Measurements from ENCODE around the gene ABR.
"Not testable (repeated sequence)": the region's sequence is repeated elsewhere in the genome, so short reads cannot be mapped to it uniquely, and the experiment has no call there.

Gene ABR

DNA sequence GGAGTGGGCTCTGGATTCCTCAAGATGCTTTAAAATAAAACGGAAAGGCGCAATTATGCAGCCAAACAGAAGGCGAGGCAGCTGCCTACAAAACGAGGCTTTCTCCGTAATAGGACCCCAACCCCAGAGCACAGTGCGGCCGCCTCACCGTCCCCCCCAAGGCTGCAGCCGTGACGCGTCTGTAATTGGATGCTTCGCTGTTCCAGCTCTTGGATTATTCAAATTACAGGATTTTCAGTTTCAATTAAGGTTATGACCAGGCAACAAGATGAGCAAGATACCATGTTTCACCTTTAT, 37.3 kb upstream of the ABR start:
- H3K4me3 ChIP-seq (ENCODE audit: low read length): no peak overlapping the region
- H3K36me3 ChIP-seq (ENCODE audit: control insufficient read depth, low read depth, low read length): no peaks in the 10 kb centered on the region
- no peaks in the 10 kb centered on the region for H3K4me1 ChIP-seq (ENCODE audit: control insufficient read depth, low read depth, low read length)
- no peaks in the 10 kb centered on the region for H3K27me3 ChIP-seq (ENCODE audit: control insufficient read depth, insufficient read depth, low read length)
- H3K9ac ChIP-seq (ENCODE audit: low read length): no peak overlapping the region
- H3K27ac ChIP-seq (ENCODE audit: low read length): no peak overlapping the region
- H3K9me3 ChIP-seq (ENCODE audit: control insufficient read depth, low read depth, low read length): no peaks in the 10 kb centered on the region

DNA sequence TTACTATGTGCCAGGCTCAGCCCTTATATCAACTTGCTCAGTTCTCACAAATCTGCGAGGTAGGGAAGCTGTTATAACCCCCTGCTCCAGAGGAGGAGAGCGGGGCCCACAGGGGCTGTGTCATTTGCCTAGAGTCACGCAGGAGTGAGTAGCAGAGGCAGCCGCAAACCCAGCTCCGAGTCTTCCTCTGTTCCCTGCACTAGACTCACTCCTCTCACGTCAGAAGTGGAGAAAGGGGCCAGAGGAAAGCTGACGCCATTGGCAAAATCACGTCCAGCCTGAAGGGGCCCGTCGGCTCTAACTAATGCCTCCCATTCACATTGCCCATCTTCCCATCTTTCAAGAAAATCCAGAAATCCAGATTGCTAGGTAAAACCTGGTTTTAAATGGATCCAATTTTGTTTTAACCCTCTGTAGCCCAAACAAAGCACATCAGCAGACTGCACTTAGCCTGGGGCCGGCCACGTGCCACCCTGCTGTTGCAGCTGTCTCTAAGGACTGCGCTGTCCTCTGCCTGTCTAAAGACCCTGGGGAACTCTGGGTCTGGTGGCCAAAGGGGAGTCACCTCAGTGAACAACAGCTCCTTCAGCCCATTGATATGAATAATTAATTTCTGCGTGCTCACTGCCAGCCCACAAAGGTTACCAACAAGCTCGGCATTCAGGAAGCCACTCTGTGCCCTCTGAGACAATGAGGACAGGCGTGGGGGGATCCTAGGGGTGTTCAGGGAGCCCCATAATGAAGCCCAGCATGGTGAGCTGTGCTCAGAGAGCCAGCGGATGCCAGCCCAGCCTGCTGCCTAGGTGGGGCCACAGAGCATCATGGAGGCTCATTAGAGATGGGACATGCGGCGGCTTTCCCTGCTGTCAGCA, 36.7 kb upstream of the ABR start:
- H3K4me1 ChIP-seq (ENCODE audit: control insufficient read depth, low read depth, low read length): no peaks in the 10 kb centered on the region
- H3K27ac ChIP-seq (ENCODE audit: low read length): no peak overlapping the region
- no peaks in the 10 kb centered on the region for H3K27me3 ChIP-seq (ENCODE audit: control insufficient read depth, insufficient read depth, low read length)
- H3K9ac ChIP-seq (ENCODE audit: low read length): no peak overlapping the region
- H3K9me3 ChIP-seq (ENCODE audit: control insufficient read depth, low read depth, low read length): no peaks in the 10 kb centered on the region
- no peak overlapping the region for H3K4me3 ChIP-seq (ENCODE audit: low read length)
- no peaks in the 10 kb centered on the region for H3K36me3 ChIP-seq (ENCODE audit: control insufficient read depth, low read depth, low read length)

DNA sequence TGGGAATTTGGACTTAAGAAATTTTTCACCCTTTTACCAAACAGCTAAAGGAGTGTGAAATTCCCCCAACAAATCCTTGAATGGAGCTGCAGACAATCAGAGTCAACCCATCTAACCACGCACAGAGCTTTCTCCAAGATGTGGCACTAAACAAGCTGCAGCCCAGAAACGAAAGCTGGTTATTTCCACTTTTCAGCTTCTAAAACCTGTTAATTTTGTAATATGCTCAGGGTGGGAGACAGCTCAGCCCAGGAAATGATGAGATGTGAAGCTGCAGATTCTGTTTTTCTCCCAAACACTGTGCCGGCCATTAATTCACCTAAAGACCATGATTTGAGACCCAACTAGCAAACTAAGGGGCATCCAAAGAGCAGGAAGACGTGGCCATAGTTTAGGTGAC, 33.2 kb upstream of the ABR start:
- Histone ChIP-seq H3K9me3 (ENCODE audit: control insufficient read depth, low read depth, low read length) (no peaks in the 10 kb centered on the region), H3K4me1 (ENCODE audit: control insufficient read depth, low read depth, low read length) (no peaks in the 10 kb centered on the region), H3K27me3 (ENCODE audit: control insufficient read depth, insufficient read depth, low read length) (no peaks in the 10 kb centered on the region), H3K36me3 (ENCODE audit: control insufficient read depth, low read depth, low read length) (no peaks in the 10 kb centered on the region), H3K9ac (ENCODE audit: low read length) (no peak overlapping the region), H3K4me3 (ENCODE audit: low read length) (no peak overlapping the region), H3K27ac (ENCODE audit: low read length) (no peak overlapping the region)

DNA sequence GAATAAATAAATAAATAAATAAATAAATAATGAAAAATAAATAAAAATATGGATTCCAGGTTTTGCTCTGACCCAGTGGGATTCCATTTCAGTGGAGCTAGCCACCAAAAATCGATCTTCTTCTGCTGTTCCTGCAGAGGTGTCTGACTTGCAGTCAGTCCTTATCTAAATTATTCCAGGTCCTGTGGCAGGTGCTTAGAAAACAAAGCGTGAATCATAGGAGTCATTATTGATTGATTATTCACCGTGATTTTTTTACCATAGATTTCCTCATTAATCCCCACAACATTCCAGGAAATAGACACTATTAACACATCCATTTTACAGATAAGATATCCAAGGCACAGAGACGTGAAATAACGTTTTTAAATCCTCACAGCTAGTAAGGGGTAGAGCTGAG, 31.5 kb upstream of the ABR start:
- no peaks in the 10 kb centered on the region for H3K36me3 ChIP-seq (ENCODE audit: control insufficient read depth, low read depth, low read length)
- H3K9me3 ChIP-seq (ENCODE audit: control insufficient read depth, low read depth, low read length): no peaks in the 10 kb centered on the region
- no peak overlapping the region for H3K27ac ChIP-seq (ENCODE audit: low read length)
- no peaks in the 10 kb centered on the region for H3K27me3 ChIP-seq (ENCODE audit: control insufficient read depth, insufficient read depth, low read length)
- no peaks in the 10 kb centered on the region for H3K4me1 ChIP-seq (ENCODE audit: control insufficient read depth, low read depth, low read length)
- no peak overlapping the region for H3K9ac ChIP-seq (ENCODE audit: low read length)
- no peak overlapping the region for H3K4me3 ChIP-seq (ENCODE audit: low read length)

DNA sequence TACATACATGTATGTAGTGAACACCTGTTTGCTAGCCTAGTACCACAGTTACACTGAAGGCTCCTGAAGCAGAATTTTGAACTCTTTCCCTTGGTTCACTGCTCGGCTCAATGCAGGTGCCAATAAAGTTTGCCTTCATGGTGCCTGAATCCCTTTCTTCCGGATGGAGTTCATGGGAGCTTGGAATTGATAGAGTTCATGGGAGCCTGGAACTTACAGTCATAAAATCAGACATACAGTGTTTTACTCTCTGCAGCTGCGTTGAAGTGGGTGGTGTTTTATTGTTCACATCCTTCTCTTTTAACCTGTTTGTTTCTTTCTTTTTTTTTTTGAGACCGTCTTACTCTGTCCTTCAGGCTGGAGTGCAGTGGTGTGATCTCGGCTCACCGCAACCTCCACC, 29.2 kb upstream of the ABR start:
- no peaks in the 10 kb centered on the region for H3K36me3 ChIP-seq (ENCODE audit: control insufficient read depth, low read depth, low read length)
- H3K27me3 ChIP-seq (ENCODE audit: control insufficient read depth, insufficient read depth, low read length): peaks cover 6% of the 10 kb centered on the region
- no peak overlapping the region for H3K27ac ChIP-seq (ENCODE audit: low read length)
- H3K4me3 ChIP-seq (ENCODE audit: low read length): no peak overlapping the region
- no peaks in the 10 kb centered on the region for H3K9me3 ChIP-seq (ENCODE audit: control insufficient read depth, low read depth, low read length)
- no peaks in the 10 kb centered on the region for H3K4me1 ChIP-seq (ENCODE audit: control insufficient read depth, low read depth, low read length)
- no peak overlapping the region for H3K9ac ChIP-seq (ENCODE audit: low read length)

DNA sequence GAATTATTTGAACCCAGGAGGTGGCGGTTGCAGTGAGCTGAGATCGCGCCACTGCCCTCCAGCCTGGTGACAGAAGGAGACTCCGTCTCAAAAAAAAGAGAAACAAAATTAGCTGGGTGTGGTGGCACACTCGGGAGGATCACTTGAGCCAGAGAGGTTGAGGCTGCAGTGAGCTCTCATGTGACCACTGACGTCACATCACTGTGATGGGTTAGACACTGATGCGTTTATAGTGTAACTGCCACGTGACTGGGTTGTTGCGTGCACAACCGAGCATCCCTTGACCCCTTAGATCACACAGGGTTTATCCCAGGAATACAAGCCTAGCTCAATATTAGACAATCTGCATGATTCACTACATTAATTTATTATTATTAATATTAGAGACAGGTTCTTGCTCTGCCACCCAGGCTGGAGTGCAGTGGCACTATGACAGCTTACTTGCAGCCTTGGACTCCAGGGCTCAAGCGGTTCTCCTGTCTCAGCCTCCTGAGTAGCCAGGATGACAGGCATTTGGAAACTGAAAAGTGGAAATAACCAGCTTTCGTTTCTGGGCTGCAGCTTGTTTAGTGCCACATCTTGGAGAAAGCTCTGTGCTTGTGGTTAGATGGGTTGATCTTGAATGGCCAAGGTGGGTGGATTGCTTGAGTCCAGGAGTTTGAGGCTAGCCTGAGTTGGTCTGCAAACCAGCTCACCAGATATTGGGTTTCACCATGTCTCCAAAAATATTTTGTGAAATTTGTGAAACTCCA, 26.4 kb upstream of the ABR start:
- Histone ChIP-seq H3K4me3 (ENCODE audit: low read length) (no peak overlapping the region), H3K4me1 (ENCODE audit: control insufficient read depth, low read depth, low read length) (no peaks in the 10 kb centered on the region), H3K27ac (ENCODE audit: low read length) (no peak overlapping the region), H3K27me3 (ENCODE audit: control insufficient read depth, insufficient read depth, low read length) (peaks cover 6% of the 10 kb centered on the region), H3K9me3 (ENCODE audit: control insufficient read depth, low read depth, low read length) (no peaks in the 10 kb centered on the region), H3K36me3 (ENCODE audit: control insufficient read depth, low read depth, low read length) (no peaks in the 10 kb centered on the region), H3K9ac (ENCODE audit: low read length) (no peak overlapping the region)

DNA sequence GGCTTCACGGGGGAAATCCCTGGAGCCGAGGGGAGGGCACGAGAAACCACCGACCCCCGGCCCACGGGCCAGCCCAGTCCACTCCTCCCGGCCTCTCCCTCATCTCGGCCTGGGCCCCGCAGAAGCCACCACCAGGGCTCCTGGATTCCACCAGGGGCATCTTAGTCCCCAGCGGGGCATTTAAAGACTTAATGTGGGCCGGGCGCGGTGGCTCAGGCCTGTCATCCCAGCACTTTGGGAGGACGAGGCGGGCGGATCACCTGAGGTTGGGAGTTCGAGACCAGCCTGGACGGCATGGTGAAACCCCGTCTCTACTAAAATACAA, 24.1 kb upstream of the ABR start:
- Histone ChIP-seq H3K9ac (ENCODE audit: low read length) (peak overlapping the region; percentile 70), H3K27ac (ENCODE audit: low read length) (no peak overlapping the region), H3K4me1 (ENCODE audit: control insufficient read depth, low read depth, low read length) (no peaks in the 10 kb centered on the region), H3K27me3 (ENCODE audit: control insufficient read depth, insufficient read depth, low read length) (peaks cover 6% of the 10 kb centered on the region), H3K36me3 (ENCODE audit: control insufficient read depth, low read depth, low read length) (no peaks in the 10 kb centered on the region), H3K9me3 (ENCODE audit: control insufficient read depth, low read depth, low read length) (no peaks in the 10 kb centered on the region), H3K4me3 (ENCODE audit: low read length) (peak overlapping the region; percentile 71)

DNA sequence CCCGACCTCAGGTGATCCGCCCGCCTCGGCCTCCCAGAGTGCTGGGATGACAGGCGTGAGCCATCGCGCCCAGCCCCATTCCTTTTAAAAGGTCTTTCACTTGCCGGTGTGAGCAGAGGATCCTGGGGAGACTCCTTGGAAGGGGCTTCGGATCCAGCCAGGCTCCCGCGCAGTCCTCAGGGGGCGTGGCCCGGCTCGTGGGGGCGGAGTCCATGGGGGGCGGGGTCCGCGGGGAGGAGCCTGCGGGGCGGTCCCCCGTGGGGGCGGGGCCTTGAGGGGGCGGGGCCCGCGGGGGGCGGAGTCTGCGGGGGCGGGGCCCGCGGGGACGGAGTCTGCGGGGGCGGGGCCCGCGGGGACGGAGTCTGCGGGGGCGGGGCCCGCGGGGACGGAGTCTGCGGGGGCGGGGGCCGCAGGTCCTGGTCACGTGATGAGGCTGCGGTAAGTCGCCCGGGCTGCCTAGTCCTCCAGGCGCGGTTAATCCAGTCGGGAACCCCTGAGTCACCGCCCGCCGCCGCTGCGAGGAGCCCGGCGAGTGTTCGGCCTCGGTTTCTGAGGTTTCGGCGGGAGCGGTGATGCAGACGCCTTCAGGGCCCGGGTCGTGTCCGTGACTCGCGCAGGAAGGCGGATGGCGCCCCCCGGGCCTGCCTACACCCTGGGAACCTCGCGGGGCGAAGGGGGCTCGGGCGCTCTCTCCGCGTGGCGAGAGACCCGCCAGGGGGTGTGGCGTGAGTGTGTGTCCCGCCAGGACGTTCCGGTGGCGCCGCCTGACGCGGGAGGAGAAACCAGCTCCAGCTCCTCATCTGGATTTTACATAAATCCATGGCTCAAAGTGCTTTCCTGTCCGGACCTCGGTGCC, 23.6 kb upstream of the ABR start:
- H3K4me3 ChIP-seq (ENCODE audit: low read length): peak overlapping the region; percentile 71
- no peaks in the 10 kb centered on the region for H3K36me3 ChIP-seq (ENCODE audit: control insufficient read depth, low read depth, low read length)
- no peaks in the 10 kb centered on the region for H3K9me3 ChIP-seq (ENCODE audit: control insufficient read depth, low read depth, low read length)
- no peaks in the 10 kb centered on the region for H3K4me1 ChIP-seq (ENCODE audit: control insufficient read depth, low read depth, low read length)
- H3K27ac ChIP-seq (ENCODE audit: low read length): no peak overlapping the region
- H3K27me3 ChIP-seq (ENCODE audit: control insufficient read depth, insufficient read depth, low read length): peaks cover 6% of the 10 kb centered on the region
- peak overlapping the region; percentile 70 for H3K9ac ChIP-seq (ENCODE audit: low read length)

DNA sequence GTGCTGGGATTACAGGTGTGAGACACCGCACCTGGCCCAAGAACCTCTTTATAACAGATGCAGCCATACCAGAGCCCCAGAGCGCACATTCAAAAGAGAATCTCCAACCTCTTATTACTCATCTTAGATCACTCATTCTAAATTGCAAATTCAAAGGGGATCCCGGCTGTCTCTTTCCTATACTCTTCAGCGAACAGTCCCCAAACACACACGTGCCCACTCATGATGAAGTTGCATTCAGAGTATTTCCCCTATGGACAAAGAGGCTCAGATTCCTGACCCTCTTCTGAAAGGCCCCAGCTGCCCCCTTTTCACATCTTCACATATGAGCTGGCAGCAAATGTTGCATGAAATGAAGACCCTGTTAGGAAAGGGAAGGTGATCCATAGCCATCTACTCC, 22.5 kb upstream of the ABR start:
- H3K36me3 ChIP-seq (ENCODE audit: control insufficient read depth, low read depth, low read length): no peaks in the 10 kb centered on the region
- no peaks in the 10 kb centered on the region for H3K9me3 ChIP-seq (ENCODE audit: control insufficient read depth, low read depth, low read length)
- H3K9ac ChIP-seq (ENCODE audit: low read length): no peak overlapping the region
- H3K27ac ChIP-seq (ENCODE audit: low read length): no peak overlapping the region
- H3K4me3 ChIP-seq (ENCODE audit: low read length): no peak overlapping the region
- H3K4me1 ChIP-seq (ENCODE audit: control insufficient read depth, low read depth, low read length): no peaks in the 10 kb centered on the region
- H3K27me3 ChIP-seq (ENCODE audit: control insufficient read depth, insufficient read depth, low read length): peaks cover 6% of the 10 kb centered on the region

DNA sequence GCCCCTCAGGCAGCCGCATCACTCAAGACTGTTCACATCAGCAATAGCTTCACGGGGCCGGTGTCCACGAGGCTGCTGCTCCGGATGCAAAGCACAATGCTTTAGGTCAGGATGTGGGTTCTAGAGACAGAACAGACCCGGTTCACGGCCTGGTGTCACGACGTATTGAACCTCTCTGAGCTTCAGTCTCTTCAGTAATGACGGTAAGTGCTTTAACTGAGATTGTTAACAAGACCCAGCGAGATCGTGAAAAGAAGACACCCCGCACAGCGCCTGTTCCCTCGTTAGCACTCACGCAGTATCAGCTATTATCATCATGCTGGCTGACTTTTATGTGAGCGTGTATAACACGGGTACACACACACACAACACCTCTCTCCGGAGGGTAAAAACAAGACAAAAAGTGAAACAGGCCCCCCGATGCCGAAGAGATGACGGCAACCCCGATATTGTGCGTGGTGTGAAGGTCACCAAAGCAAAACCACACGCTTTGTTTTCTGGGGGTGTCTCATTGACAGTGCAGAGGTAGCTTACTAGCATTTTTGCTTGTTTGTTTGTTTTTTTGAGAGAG, 21.4 kb upstream of the ABR start:
- Histone ChIP-seq H3K36me3 (ENCODE audit: control insufficient read depth, low read depth, low read length) (no peaks in the 10 kb centered on the region), H3K9me3 (ENCODE audit: control insufficient read depth, low read depth, low read length) (no peaks in the 10 kb centered on the region), H3K27ac (ENCODE audit: low read length) (no peak overlapping the region), H3K4me1 (ENCODE audit: control insufficient read depth, low read depth, low read length) (no peaks in the 10 kb centered on the region), H3K27me3 (ENCODE audit: control insufficient read depth, insufficient read depth, low read length) (peaks cover 6% of the 10 kb centered on the region), H3K9ac (ENCODE audit: low read length) (no peak overlapping the region), H3K4me3 (ENCODE audit: low read length) (no peak overlapping the region)

DNA sequence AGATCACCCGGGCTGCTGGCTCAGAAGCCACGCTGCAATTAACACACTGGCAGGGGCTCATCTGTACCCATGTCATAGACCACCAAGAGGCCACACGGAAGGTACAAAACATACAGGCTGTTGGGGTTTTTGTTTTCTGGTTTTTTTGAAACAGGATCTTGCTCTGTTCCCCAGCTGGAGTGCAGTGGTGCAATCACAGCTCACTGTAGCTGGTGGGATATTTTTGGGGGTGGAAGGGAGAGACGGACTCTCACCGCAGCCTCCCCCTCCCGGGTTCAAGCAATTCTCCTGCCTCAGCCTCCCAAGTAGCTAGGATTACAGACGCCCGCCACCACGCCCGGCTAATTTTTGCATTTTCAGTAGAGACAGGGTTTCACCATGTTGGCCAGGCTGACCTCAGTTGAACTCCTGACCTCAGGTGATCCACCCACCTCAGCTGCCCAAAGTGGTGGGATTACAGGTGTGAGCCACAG, 19.5 kb upstream of the ABR start:
- not testable (repeated sequence) for H3K9me3 ChIP-seq (ENCODE audit: control insufficient read depth, low read depth, low read length); H3K4me1 ChIP-seq (ENCODE audit: control insufficient read depth, low read depth, low read length); H3K27me3 ChIP-seq (ENCODE audit: control insufficient read depth, insufficient read depth, low read length); H3K4me3 ChIP-seq (ENCODE audit: low read length); H3K9ac ChIP-seq (ENCODE audit: low read length); H3K36me3 ChIP-seq (ENCODE audit: control insufficient read depth, low read depth, low read length); H3K27ac ChIP-seq (ENCODE audit: low read length)

Measured in iPS-18a (cell line).